Activated naive CD8-positive, alpha-beta T cell treated with anti-CD3 and anti-CD28 coated beads for 36 hours (primary cell): ENCODE measurements around the gene FAT1. TPM values are rescaled to one million over a fixed set of nuclear protein-coding genes. Genes with fewer than 3 reads are reported as not detected.

Source experiments
- DNase-seq: peaks from one replicate; pipeline ENCODE4 v3.0.0; 2021
- H3K27ac Mint-ChIP-seq: one replicate; pipeline ENCODE4 v1.8.0; 2022; ENCODE audit warnings: mild to moderate bottlenecking, moderate library complexity, mixed read lengths
- H3K27me3 Mint-ChIP-seq: one replicate; pipeline ENCODE4 v1.8.0; 2022; ENCODE audit warnings: mild to moderate bottlenecking, mixed read lengths
- H3K36me3 Mint-ChIP-seq: one replicate; pipeline ENCODE4 v1.8.0; 2021; ENCODE audit warnings: mild to moderate bottlenecking, mixed read lengths
- H3K4me1 Mint-ChIP-seq: one replicate; pipeline ENCODE4 v1.8.0; 2021; ENCODE audit warnings: mixed read lengths
- H3K4me3 Mint-ChIP-seq: one replicate; pipeline ENCODE4 v1.8.0; 2022; ENCODE audit warnings: mild to moderate bottlenecking, moderate library complexity, mixed read lengths
- H3K9me3 Mint-ChIP-seq: one replicate; pipeline ENCODE4 v1.8.0; 2022; ENCODE audit warnings: mixed read lengths
- total RNA-seq, 2 experiments: library from RNA; stranded (reverse); gene quantifications; one replicate each; pipeline ENCODE4 v1.2.3, GENCODE V29; 2021

The FAT1 gene
- total RNA-seq, 2 experiments from 2014 or later = 0.02 TPM; not detected in 1

GRCh38 chr4:186701788-186702187 is 21.9 kb downstream of the FAT1 start:
- DNase-seq = no peak
- Mint-ChIP-seq H3K27ac (no peak overlapping the region), H3K36me3 (no peaks in the 10 kb centered on the region), H3K4me3 (no peak overlapping the region), H3K4me1 (no peaks in the 10 kb centered on the region), H3K27me3 (no peaks in the 10 kb centered on the region), H3K9me3 (no peaks in the 10 kb centered on the region)

- no peaks in the 10 kb centered on the region for H3K9me3 Mint-ChIP-seq
- no peaks in the 10 kb centered on the region for H3K36me3 Mint-ChIP-seq
- no peaks in the 10 kb centered on the region for H3K27me3 Mint-ChIP-seq
These were observed 22.4 kb downstream of the FAT1 start for GRCh38 chr4:186701273-186701672.

DNA sequence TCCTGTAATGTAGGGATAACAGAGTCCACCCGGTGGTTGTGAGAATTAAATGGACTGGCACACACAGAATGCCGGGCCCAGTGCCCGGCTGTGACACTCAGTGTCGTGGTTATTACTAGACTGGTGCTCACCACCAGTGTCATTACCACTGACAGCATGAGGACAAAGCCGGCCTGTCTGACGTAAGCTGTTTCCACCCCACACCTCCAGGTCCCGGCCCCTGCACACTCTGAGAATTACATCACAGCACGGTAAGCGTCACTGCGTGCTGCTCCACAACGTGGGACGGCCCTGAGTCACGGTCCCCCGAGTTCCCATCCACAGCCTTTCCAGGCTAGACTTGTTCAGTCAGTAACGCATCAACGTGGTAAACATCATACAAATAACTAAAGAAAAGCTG is 22.9 kb downstream of the FAT1 start:
- H3K27ac Mint-ChIP-seq = no peak overlapping the region
- no peaks in the 10 kb centered on the region for H3K9me3 Mint-ChIP-seq
- no peak for DNase-seq
- no peaks in the 10 kb centered on the region for H3K36me3 Mint-ChIP-seq
- H3K4me3 Mint-ChIP-seq = no peak overlapping the region
- no peaks in the 10 kb centered on the region for H3K4me1 Mint-ChIP-seq
- no peaks in the 10 kb centered on the region for H3K27me3 Mint-ChIP-seq

More at GRCh38 chr4:186701273-186701672, 22.4 kb downstream of the FAT1 start:
- H3K4me1 Mint-ChIP-seq = no peaks in the 10 kb centered on the region
- no peak overlapping the region for H3K27ac Mint-ChIP-seq
- H3K4me3 Mint-ChIP-seq = no peak overlapping the region
- no peak for DNase-seq

DNA sequence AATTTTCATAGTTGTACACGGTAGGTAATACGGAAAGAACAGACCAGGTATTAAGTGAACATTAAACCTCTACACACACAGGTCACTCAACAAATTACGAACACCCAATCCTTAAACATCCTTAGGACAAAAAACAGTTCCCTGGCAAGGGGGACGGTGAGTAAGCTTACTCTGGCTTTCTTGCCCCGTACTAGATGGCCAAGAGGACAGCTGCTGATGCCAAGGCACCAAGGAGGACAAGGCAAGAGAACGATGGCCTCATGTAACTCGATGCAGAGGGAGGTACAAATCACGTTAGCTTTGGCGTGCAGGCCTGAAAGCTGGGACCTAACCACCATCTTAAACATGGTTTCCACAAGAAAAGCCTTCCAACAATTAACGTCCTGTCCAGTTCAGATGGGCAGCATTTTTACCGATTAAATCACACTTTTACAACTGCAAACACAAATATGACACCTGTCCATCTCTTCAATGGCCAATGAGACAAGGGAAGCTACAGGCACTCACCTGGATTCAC is 23.7 kb downstream of the FAT1 start:
- Mint-ChIP-seq H3K27me3 (no peaks in the 10 kb centered on the region), H3K9me3 (no peaks in the 10 kb centered on the region), H3K36me3 (no peaks in the 10 kb centered on the region), H3K4me3 (no peak overlapping the region), H3K27ac (no peak overlapping the region), H3K4me1 (no peaks in the 10 kb centered on the region)
- DNase-seq = no peak

DNA sequence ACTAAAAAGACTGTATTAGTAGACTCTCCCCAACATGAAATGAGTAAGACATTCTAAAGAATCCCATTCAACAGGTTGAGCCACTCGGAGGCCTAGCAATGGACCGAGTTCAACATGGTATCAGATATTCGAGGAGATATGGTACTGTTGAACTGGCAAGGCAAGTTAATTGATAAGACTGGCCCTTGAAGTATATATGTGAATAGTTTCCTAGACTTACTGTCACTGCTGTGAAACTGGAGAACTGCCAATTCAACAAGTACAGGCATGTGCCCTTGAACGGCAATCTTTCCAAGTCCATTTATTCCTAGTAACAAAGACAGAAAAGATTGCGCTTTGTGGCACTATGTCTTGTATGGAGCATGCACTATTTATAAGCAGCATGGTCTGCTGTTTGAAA is 24.4 kb downstream of the FAT1 start:
- no peak overlapping the region for H3K27ac Mint-ChIP-seq
- no peaks in the 10 kb centered on the region for H3K36me3 Mint-ChIP-seq
- no peaks in the 10 kb centered on the region for H3K4me1 Mint-ChIP-seq
- DNase-seq = no peak
- no peaks in the 10 kb centered on the region for H3K9me3 Mint-ChIP-seq
- no peak overlapping the region for H3K4me3 Mint-ChIP-seq
- H3K27me3 Mint-ChIP-seq = no peaks in the 10 kb centered on the region

DNA sequence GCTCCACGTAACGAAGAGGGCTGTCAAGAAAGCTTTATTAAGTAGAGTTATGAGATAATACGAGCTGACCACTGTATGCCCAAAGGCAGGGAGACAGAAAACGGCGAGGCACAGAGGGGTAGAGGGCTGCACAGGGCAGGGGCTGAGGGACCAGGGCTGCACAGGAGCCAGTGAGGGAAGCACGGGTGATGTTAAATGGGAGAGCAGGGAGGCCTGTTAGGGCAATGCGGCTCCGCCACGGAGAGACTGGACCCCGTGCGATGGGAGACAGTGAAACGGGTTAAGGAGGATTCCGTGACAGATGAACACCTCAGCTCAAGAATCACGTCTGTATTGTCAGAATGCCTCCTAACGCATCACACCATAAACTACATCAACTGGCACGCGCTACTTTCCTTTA is 25.1 kb downstream of the FAT1 start:
- no peak for DNase-seq
- Mint-ChIP-seq H3K36me3 (no peaks in the 10 kb centered on the region), H3K9me3 (no peaks in the 10 kb centered on the region), H3K27ac (no peak overlapping the region), H3K4me3 (no peak overlapping the region), H3K27me3 (no peaks in the 10 kb centered on the region), H3K4me1 (no peaks in the 10 kb centered on the region)

DNA sequence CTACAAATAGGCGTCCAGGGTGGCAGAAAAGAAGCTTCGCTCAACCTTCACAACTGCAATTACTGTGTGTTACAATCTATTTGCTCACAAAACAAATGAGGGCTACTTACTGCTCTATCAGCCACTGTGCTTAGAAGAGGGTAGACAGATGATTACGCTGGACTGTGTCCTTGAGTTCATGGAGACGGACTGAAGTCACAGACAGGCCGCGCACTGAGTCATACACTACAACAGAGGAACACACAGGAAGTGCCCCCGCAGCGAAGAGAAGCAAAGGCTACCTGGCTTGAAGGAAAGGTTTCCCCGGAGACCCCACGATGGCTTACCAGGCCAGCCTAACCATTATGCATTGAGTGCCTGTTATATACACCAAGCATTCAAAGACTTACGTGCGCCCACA is 25.6 kb downstream of the FAT1 start:
- DNase-seq = no peak
- no peak overlapping the region for H3K4me3 Mint-ChIP-seq
- H3K27me3 Mint-ChIP-seq = no peaks in the 10 kb centered on the region
- no peaks in the 10 kb centered on the region for H3K4me1 Mint-ChIP-seq
- H3K27ac Mint-ChIP-seq = no peak overlapping the region
- no peaks in the 10 kb centered on the region for H3K9me3 Mint-ChIP-seq
- H3K36me3 Mint-ChIP-seq = no peaks in the 10 kb centered on the region

GRCh38 chr4:186695392-186695791 is 28.3 kb downstream of the FAT1 start:
- Mint-ChIP-seq H3K36me3 (no peaks in the 10 kb centered on the region), H3K9me3 (peaks cover 2% of the 10 kb centered on the region), H3K27ac (no peak overlapping the region), H3K4me1 (no peaks in the 10 kb centered on the region), H3K4me3 (no peak overlapping the region), H3K27me3 (no peaks in the 10 kb centered on the region)
- DNase-seq = no peak

GRCh38 chr4:186693894-186694293 is 29.8 kb downstream of the FAT1 start:
- DNase-seq = no peak
- no peaks in the 10 kb centered on the region for H3K4me1 Mint-ChIP-seq
- peaks cover 2% of the 10 kb centered on the region for H3K9me3 Mint-ChIP-seq
- no peaks in the 10 kb centered on the region for H3K27me3 Mint-ChIP-seq
- no peaks in the 10 kb centered on the region for H3K36me3 Mint-ChIP-seq
- no peak overlapping the region for H3K27ac Mint-ChIP-seq
- H3K4me3 Mint-ChIP-seq = no peak overlapping the region

DNA sequence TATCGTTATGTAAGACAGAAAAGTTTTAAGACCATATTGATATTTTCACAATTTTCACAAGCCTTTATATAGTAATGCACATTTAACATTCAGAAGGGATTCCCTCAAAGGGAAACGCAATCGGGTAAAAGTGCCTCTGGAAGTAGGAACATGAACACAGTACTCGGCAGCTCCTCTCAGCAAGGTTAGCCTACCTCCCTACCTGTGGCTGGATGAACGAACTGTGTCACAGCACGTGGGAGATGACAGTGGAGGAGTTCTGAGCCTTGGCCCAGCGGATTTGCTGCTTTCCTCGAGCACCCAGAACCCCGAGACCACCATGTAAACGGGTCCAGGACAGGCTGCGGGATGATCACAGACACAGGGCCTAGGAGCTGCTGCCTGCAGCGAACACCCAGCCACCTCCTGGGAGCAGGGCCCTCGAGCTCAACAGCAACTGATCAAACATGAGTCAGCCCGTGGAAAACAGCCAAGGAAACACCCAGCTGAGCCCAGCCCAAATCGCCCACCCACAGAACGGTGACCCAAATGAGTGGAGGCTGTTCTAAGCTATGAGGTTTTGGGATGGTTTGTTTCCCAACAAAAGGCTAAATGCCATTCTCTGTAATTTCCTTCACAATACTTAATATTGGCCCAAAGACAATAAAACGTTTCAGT is 30.4 kb downstream of the FAT1 start:
- no peak overlapping the region for H3K27ac Mint-ChIP-seq
- no peak overlapping the region for H3K4me3 Mint-ChIP-seq
- no peaks in the 10 kb centered on the region for H3K4me1 Mint-ChIP-seq
- DNase-seq = no peak
- H3K27me3 Mint-ChIP-seq = no peaks in the 10 kb centered on the region
- H3K9me3 Mint-ChIP-seq = peaks cover 2% of the 10 kb centered on the region
- H3K36me3 Mint-ChIP-seq = no peaks in the 10 kb centered on the region

DNA sequence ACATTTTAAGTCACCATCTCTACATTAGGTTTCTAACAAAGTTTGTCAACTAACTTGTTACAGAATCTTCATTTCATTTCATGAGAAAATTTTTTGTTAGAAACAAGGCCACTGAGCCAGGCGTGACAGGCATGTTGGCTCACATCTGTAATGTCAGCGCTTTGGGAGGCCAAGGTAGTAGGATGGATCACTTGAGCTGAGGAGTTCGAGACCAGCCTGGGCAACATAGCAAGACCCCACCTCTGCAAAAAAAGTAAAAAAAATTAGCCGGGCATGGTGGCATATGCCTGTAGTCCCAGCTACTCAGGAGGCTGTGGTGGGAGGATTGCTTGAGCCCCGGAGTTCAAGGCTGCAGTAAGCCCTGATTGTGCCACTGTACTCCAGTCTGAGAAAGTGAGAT is 32.3 kb downstream of the FAT1 start:
- no peak for DNase-seq
- no peak overlapping the region for H3K27ac Mint-ChIP-seq
- H3K36me3 Mint-ChIP-seq = no peaks in the 10 kb centered on the region
- no peak overlapping the region for H3K4me3 Mint-ChIP-seq
- H3K4me1 Mint-ChIP-seq = no peaks in the 10 kb centered on the region
- peaks cover 2% of the 10 kb centered on the region for H3K9me3 Mint-ChIP-seq
- H3K27me3 Mint-ChIP-seq = no peaks in the 10 kb centered on the region

DNA sequence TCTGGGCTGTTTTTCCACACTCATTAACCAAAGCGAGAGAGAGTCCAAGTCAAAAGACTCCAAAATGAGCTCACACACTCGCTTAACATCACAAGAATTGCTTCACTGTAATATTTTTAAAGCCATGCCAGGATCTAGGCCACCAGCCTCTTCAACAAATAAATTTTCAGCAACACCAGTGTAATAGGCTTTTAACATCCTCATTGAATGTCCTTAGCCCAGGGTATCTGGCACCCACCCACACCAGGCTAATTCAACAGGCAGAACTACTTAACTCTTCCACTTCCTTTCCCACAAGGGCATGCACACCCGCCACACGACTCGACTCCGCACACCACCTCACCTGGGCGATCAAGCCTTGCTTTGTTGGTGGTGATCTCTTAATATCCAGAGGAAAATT is 34.2 kb downstream of the FAT1 start:
- Mint-ChIP-seq H3K27me3 (no peaks in the 10 kb centered on the region), H3K36me3 (no peaks in the 10 kb centered on the region), H3K4me1 (no peaks in the 10 kb centered on the region), H3K27ac (no peak overlapping the region), H3K4me3 (no peak overlapping the region), H3K9me3 (peaks cover 2% of the 10 kb centered on the region)
- no peak for DNase-seq

DNA sequence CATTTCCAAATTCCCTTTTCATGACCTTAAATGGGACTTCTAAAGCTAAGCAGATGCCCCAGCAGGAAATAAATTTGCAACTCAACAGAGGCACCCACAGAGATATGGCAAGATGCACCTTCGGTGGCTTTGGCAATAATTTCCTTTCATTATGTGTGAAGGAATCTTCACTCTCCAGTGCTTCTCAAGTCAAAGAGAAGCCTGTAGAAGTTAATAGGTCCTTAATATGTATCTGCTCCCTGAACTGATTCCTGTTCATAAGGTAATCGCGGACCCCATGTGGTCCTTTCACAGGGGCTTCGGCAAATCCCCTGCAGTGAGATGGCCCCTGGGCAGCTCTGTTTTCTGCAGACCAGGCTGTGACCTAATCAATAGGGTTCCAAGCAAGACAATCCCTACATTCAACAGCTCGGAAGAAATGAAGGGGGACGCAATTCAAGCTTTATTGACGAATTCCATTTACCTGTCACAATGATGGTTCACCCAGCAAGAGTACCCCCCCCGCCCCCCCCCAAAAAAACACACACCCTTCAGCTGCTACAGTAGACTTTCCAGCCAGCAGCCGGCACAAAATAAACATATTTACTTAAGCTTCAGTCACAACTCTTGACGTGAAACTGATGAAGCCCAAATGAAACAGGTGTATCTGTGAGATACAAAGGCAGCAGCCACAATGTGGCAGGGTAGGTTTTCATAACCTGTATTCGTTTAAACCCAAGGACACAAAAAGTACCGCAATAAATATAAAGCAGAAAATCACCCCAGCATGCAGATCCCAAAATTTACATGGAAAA is 35.3 kb downstream of the FAT1 start:
- H3K27me3 Mint-ChIP-seq = no peaks in the 10 kb centered on the region
- H3K9me3 Mint-ChIP-seq = peaks cover 2% of the 10 kb centered on the region
- no peak for DNase-seq
- H3K27ac Mint-ChIP-seq = no peak overlapping the region
- H3K4me1 Mint-ChIP-seq = no peaks in the 10 kb centered on the region
- no peaks in the 10 kb centered on the region for H3K36me3 Mint-ChIP-seq
- no peak overlapping the region for H3K4me3 Mint-ChIP-seq

GRCh38 chr4:186687265-186687664 is 36.4 kb downstream of the FAT1 start:
- no peaks in the 10 kb centered on the region for H3K4me1 Mint-ChIP-seq
- no peak overlapping the region for H3K4me3 Mint-ChIP-seq
- H3K27me3 Mint-ChIP-seq = no peaks in the 10 kb centered on the region
- H3K9me3 Mint-ChIP-seq = no peaks in the 10 kb centered on the region
- no peak for DNase-seq
- no peak overlapping the region for H3K27ac Mint-ChIP-seq
- H3K36me3 Mint-ChIP-seq = no peaks in the 10 kb centered on the region

DNA sequence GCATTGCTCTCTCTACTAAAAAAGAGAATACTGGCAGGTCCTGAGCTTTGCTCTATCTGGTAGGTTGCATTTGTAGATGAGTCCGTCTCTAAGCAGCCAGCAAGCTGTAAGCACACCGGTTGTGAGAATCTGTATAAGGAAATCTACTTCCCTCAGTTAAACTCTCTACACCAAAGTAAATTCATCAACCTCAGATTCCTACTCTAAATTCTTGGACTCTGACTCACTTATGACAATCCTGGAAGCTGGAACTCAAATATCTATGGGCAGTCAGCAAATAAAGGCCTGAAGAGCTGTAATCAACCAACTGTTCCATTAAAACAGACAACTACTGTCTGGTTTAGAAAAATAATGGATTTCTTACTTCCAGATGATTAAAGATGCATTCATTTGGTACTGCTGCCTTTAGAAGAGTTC is 37.9 kb downstream of the FAT1 start:
- Mint-ChIP-seq H3K27ac (no peak overlapping the region), H3K27me3 (no peaks in the 10 kb centered on the region), H3K36me3 (no peaks in the 10 kb centered on the region)

DNA sequence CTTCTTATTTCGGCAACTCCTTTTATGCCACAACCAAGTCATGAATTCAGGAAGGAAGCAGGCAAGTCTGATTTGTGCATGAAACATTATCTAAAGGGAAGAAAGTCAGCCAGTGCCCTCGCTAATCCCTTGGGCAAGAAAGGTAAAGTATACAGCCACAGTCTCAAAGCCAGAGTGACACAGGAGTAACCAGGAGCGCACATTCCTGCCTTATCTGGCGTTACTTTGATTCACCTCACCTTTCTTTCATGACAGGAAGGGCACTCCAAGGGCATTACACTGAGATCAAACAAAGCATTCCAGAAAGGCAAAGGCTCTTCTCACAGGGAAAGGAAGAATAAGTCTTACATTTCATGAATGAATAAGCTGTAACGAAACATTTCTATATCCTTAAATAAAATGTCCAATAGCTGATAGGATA is 38.8 kb downstream of the FAT1 start:
- Mint-ChIP-seq H3K27ac (no peak overlapping the region), H3K27me3 (no peaks in the 10 kb centered on the region), H3K9me3 (no peaks in the 10 kb centered on the region), H3K36me3 (no peaks in the 10 kb centered on the region), H3K4me3 (no peak overlapping the region), H3K4me1 (no peaks in the 10 kb centered on the region)
- DNase-seq = no peak

More for the DNA sequence above, 37.9 kb downstream of the FAT1 start:
- no peaks in the 10 kb centered on the region for H3K4me1 Mint-ChIP-seq
- H3K9me3 Mint-ChIP-seq = no peaks in the 10 kb centered on the region
- no peak overlapping the region for H3K4me3 Mint-ChIP-seq
- DNase-seq = no peak
